HEK293T (cell line): ENCODE data around the gene GRIN3B.

ENCODE experiments used
- CTCF ChIA-PET: fragments of 350-600 bp; formaldehyde crosslinking; extraction: SDS; loops from one replicate; lab custom pipeline; 2021; ENCODE audit warnings: antibody characterized with exemption, inconsistent platforms; lab: Yijun Ruan, JAX
- POLR2A ChIA-PET: fragments of 350-600 bp; formaldehyde crosslinking; extraction: SDS; loops from one replicate; lab custom pipeline; 2020; ENCODE audit warnings: antibody characterized with exemption, inconsistent platforms; lab: Yijun Ruan, JAX
- DNase-seq: peaks from one replicate; pipeline ENCODE4 v3.0.0; 2012; ENCODE audit warnings: mixed read lengths; ENCODE audit errors: extremely low spot score
- ARNT ChIP-seq: fragments of 450-650 bp; IDR thresholded peaks from 2 replicates; pipeline ENCODE4 v1.6.1; 2017; ENCODE audit warnings: mild to moderate bottlenecking
- BHLHE40 ChIP-seq: fragments of 450-650 bp; IDR thresholded peaks from 2 replicates; pipeline ENCODE4 v1.6.1; 2016; ENCODE audit warnings: mild to moderate bottlenecking, moderate library complexity, borderline replicate concordance
- CTBP1 ChIP-seq: fragments of 450-650 bp; IDR thresholded peaks from 2 replicates; pipeline ENCODE4 v1.6.1; 2016; ENCODE audit warnings: borderline replicate concordance
- ELF4 ChIP-seq: fragments of 450-650 bp; IDR thresholded peaks from 2 replicates; pipeline ENCODE4 v1.6.1; 2017; ENCODE audit warnings: antibody characterized with exemption
- FOXA1 ChIP-seq: fragments of 450-650 bp; IDR thresholded peaks from 2 replicates; pipeline ENCODE4 v1.6.1; 2016; ENCODE audit warnings: mild to moderate bottlenecking
- FOXK2 ChIP-seq: fragments of 450-650 bp; IDR thresholded peaks from 2 replicates; pipeline ENCODE4 v1.6.1; 2016; ENCODE audit warnings: mild to moderate bottlenecking
- FOXM1 ChIP-seq: fragments of 450-650 bp; IDR thresholded peaks from 2 replicates; pipeline ENCODE4 v1.6.1; 2017; ENCODE audit warnings: mild to moderate bottlenecking, borderline replicate concordance
- HDGF ChIP-seq: fragments of 450-650 bp; IDR thresholded peaks from 2 replicates; pipeline ENCODE4 v1.6.1; 2017; ENCODE audit warnings: antibody characterized with exemption, borderline replicate concordance
- L3MBTL2 ChIP-seq: fragments of 450-650 bp; conservative IDR thresholded peaks from 2 replicates; pipeline ENCODE4 v1.6.1; 2016; ENCODE audit warnings: mild to moderate bottlenecking
- LEF1 ChIP-seq: fragments of 450-650 bp; IDR thresholded peaks from 2 replicates; pipeline ENCODE4 v1.6.1; 2017; ENCODE audit warnings: mild to moderate bottlenecking, borderline replicate concordance
- NFRKB ChIP-seq: fragments of 450-650 bp; IDR thresholded peaks from 2 replicates; pipeline ENCODE4 v1.6.1; 2016; ENCODE audit warnings: mild to moderate bottlenecking, moderate library complexity
- PKNOX1 ChIP-seq: fragments of 450-650 bp; IDR thresholded peaks from 2 replicates; pipeline ENCODE4 v1.6.1; 2016
- SP1 ChIP-seq: fragments of 450-650 bp; IDR thresholded peaks from 2 replicates; pipeline ENCODE4 v1.6.1; 2017
- SUZ12 ChIP-seq: fragments of 450-650 bp; IDR thresholded peaks from 2 replicates; pipeline ENCODE4 v1.6.1; 2016; ENCODE audit warnings: mild to moderate bottlenecking
- TARDBP ChIP-seq: fragments of 450-650 bp; IDR thresholded peaks from 2 replicates; pipeline ENCODE4 v1.6.1; 2016
- ZNF384 ChIP-seq: fragments of 450-650 bp; IDR thresholded peaks from 2 replicates; pipeline ENCODE4 v1.6.1; 2016

GRIN3B gene

GRCh38 chr19:992670-993055, 7.6 kb upstream of the GRIN3B start:
- ChIA-PET CTCF (interaction anchor here (0.8 kb wide), 1 partner anchor 8 kb away, joined by 3 read pairs; no protein-coding TSS in a partner anchor), POLR2A (no interaction called here)
- DNase-seq: no peak
- TF ChIP-seq L3MBTL2 (no peak), LEF1 (no peak), SP1 (no peak), SUZ12 (no peak), NFRKB (no peak), CTBP1 (no peak)

- ChIA-PET CTCF (no interaction called here), POLR2A (no interaction called here)
- no peak for DNase-seq
- TF ChIP-seq FOXA1: no peak
- TF ChIP-seq NFRKB: no peak
- no peak for TF ChIP-seq SUZ12
- TF ChIP-seq HDGF: no peak
- TF ChIP-seq FOXM1: no peak
- TF ChIP-seq ARNT: no peak
- no peak for TF ChIP-seq ELF4
- no peak for TF ChIP-seq TARDBP
- no peak for TF ChIP-seq CTBP1
- TF ChIP-seq SP1: no peak
- TF ChIP-seq PKNOX1: no peak
- TF ChIP-seq LEF1: no peak
Measured at GRCh38 chr19:993361-993830, 6.8 kb upstream of the GRIN3B start.

GRCh38 chr19:993831-994393, 6.3 kb upstream of the GRIN3B start:
- CTCF ChIA-PET: no interaction called here
- POLR2A ChIA-PET: no interaction called here
- DNase-seq: no peak
- no peak for TF ChIP-seq L3MBTL2
- no peak for TF ChIP-seq LEF1
- no peak for TF ChIP-seq NFRKB

- CTCF ChIA-PET: no interaction called here
Measured at GRCh38 chr19:994516-994915, 5.7 kb upstream of the GRIN3B start.

GRCh38 chr19:995051-995827, 5.0 kb upstream of the GRIN3B start:
- CTCF ChIA-PET: interaction anchor here (0.6 to 1.5 kb wide), 2 partner anchors 10 to 11 kb away, joined by 3 to 6 read pairs; partner anchors contain the start of gene WDR18
- TF ChIP-seq NFRKB (no peak), CTBP1 (no peak), PKNOX1 (no peak), ARNT (no peak), SUZ12 (no peak), SP1 (no peak), L3MBTL2 (no peak), ELF4 (no peak), FOXK2 (no peak)
- POLR2A ChIA-PET: interaction anchor here (0.9 kb wide), 1 partner anchor 274 kb away, joined by 3 read pairs; the partner anchor contains the start of gene CIRBP
- no peak for DNase-seq

More at GRCh38 chr19:994516-994915, 5.7 kb upstream of the GRIN3B start:
- no peak for TF ChIP-seq SP1
- no peak for TF ChIP-seq L3MBTL2
- TF ChIP-seq FOXM1: no peak
- no peak for TF ChIP-seq SUZ12
- no peak for TF ChIP-seq HDGF
- no peak for TF ChIP-seq NFRKB
- TF ChIP-seq ZNF384: no peak
- no peak for TF ChIP-seq PKNOX1
- TF ChIP-seq BHLHE40: no peak
- no peak for TF ChIP-seq LEF1
- TF ChIP-seq TARDBP: no peak
- TF ChIP-seq FOXK2: no peak
- TF ChIP-seq CTBP1: no peak
- no peak for TF ChIP-seq ELF4
- POLR2A ChIA-PET: interaction anchor here (0.9 kb wide), 1 partner anchor 274 kb away, joined by 3 read pairs; the partner anchor contains the start of gene CIRBP
- DNase-seq: no peak
